ENCODE data around the gene ZNF689.

DNA sequence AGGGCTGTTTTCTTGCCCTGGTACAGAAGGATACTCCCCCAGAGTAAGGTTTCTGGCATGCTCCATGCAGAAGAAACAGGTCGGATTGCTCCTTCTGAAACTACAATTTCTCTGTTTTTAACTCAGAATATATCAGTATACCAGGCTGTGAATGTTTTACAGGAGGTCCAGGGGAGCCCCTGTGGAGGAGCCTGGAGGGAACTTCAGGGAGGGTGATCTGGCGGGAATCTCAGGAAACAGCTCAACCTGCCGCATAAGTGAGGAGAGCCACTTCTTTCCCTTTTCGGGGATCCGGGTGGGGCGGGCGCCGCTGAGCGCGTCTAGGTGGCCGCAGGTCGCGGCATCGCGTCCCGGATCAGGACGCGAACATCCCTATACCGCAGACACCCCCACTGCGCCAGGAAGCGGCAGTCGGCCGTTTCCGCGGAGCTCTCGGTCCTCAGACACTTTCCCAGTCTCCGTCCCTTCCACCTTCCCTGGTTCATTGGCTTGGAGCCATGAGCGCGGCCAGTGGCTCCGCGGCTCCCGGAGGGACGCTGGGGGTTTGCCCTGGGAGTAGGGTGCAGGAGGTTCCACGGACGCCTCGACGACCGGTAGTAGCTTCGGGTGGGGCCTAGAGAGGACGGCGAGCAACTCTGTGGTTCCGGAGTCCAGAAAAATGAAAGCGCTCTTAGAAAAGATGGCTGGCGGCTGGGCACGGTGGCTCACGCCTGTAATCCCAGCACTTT is 48.9 kb downstream of the ZNF689 start:
- TF ChIP-seq CTCF (conservative IDR thresholded peaks at IDR 0.05; ENCODE audit: low read depth, low read length), result no peak
- TF ChIP-seq ELK1 (IDR thresholded peaks at IDR 0.05; ENCODE audit: borderline replicate concordance, low read depth, low read length), result no peak
- TF ChIP-seq POLR2A (IDR thresholded peaks at IDR 0.05; ENCODE audit: low read depth, low read length), result no peak
- TF ChIP-seq RAD21 (IDR thresholded peaks at IDR 0.05; ENCODE audit: low read length), result no peak
- TF ChIP-seq, protein P1, sequence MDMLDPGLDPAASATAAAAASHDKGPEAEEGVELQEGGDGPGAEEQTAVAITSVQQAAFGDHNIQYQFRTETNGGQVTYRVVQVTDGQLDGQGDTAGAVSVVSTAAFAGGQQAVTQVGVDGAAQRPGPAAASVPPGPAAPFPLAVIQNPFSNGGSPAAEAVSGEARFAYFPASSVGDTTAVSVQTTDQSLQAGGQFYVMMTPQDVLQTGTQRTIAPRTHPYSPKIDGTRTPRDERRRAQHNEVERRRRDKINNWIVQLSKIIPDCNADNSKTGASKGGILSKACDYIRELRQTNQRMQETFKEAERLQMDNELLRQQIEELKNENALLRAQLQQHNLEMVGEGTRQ (IDR thresholded peaks at IDR 0.05; ENCODE audit: low read depth, low read length), result no peak
- no peak for TF ChIP-seq RCOR1 (IDR thresholded peaks at IDR 0.05; ENCODE audit: insufficient replicate concordance, low read length)
- no peak for TF ChIP-seq MXI1 (IDR thresholded peaks at IDR 0.05; ENCODE audit: borderline replicate concordance, low read depth, low read length)
- no peak for TF ChIP-seq SMC3 (IDR thresholded peaks at IDR 0.05; ENCODE audit: low read depth, low read length)

Measured in IMR-90 (cell line).